Measurements from ENCODE around the gene CDON.

Gene CDON

GRCh38 chr11:125944350-125945010, 118.2 kb downstream of the CDON start:
- DNase-seq (ENCODE audit: low read depth), result no peak

GRCh38 chr11:125943661-125944349, 118.9 kb downstream of the CDON start:
- DNase-seq (ENCODE audit: low read depth), result no peak

- no peak for DNase-seq (ENCODE audit: low read depth)
Observed at GRCh38 chr11:125942771-125943428, 119.8 kb downstream of the CDON start.

GRCh38 chr11:125941619-125942611, 120.8 kb downstream of the CDON start:
- DNase-seq (ENCODE audit: low read depth), result no peak

GRCh38 chr11:125941267-125941618, 121.4 kb downstream of the CDON start:
- no peak for DNase-seq (ENCODE audit: low read depth)

GRCh38 chr11:125940145-125940544, 122.5 kb downstream of the CDON start:
- DNase-seq (ENCODE audit: low read depth), result no peak

- DNase-seq (ENCODE audit: low read depth), result no peak
Observed at GRCh38 chr11:125939081-125939521, 123.6 kb downstream of the CDON start.

- DNase-seq (ENCODE audit: low read depth), result no peak
Observed at GRCh38 chr11:125938418-125938817, 124.2 kb downstream of the CDON start.

- DNase-seq (ENCODE audit: low read depth), result no peak
Observed at GRCh38 chr11:125935618-125936199, 127.0 kb downstream of the CDON start.

GRCh38 chr11:125935056-125935455, 127.6 kb downstream of the CDON start:
- DNase-seq (ENCODE audit: low read depth), result no peak

GRCh38 chr11:125934473-125934872, 128.2 kb downstream of the CDON start:
- DNase-seq (ENCODE audit: low read depth), result no peak

GRCh38 chr11:125933030-125933813, 129.4 kb downstream of the CDON start:
- DNase-seq (ENCODE audit: low read depth), result no peak

- DNase-seq (ENCODE audit: low read depth), result no peak
Observed at GRCh38 chr11:125932301-125932700, 130.4 kb downstream of the CDON start.

GRCh38 chr11:125931668-125932067, 131.0 kb downstream of the CDON start:
- DNase-seq (ENCODE audit: low read depth), result no peak

- no peak for DNase-seq (ENCODE audit: low read depth)
Observed at GRCh38 chr11:125931116-125931515, 131.6 kb downstream of the CDON start.

GRCh38 chr11:125930076-125930450, 132.6 kb downstream of the CDON start:
- no peak for DNase-seq (ENCODE audit: low read depth)

GRCh38 chr11:125929445-125930075, 133.1 kb downstream of the CDON start:
- DNase-seq (ENCODE audit: low read depth), result no peak

- DNase-seq (ENCODE audit: low read depth), result no peak
Observed at GRCh38 chr11:125926682-125927081, 136.0 kb downstream of the CDON start.

GRCh38 chr11:125925804-125926203, 136.9 kb downstream of the CDON start:
- no peak for DNase-seq (ENCODE audit: low read depth)

- no peak for DNase-seq (ENCODE audit: low read depth)
Observed at GRCh38 chr11:125925247-125925740, 137.4 kb downstream of the CDON start.

Data from activated T-helper 1 cell treated with Interleukin-2 at 50 U/mL for 16 hours (primary cell).